Measurements from ENCODE around the gene RAB26.
"Not testable (repeated sequence)": the region's sequence is repeated elsewhere in the genome, so short reads cannot be mapped to it uniquely, and the experiment has no call there.

The RAB26 gene

DNA sequence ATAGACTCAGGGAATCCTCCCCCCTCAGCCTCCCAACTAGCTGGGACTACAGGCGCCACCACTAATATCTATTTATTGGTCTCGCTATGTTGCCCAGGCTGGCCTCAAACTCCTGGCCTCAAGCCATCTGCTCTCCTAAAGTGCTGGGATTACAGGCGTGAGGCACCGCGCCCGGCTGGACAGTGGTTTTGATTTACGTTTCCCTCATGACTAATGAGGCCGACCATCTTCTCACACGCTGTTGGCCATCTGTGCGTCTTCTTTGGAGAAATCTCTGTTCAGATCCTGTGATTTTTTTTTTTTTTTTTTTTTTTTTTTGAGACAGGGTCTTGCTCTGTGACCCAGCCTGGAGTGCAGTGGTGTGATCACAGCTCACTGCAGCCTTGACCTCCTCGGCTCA lies 19.2 kb upstream of the RAB26 start:
- not testable (repeated sequence) for H3K4me1 ChIP-seq (ENCODE audit: control insufficient read depth, insufficient read depth, low read length); H3K9me3 ChIP-seq (ENCODE audit: control insufficient read depth, insufficient read depth, low read length); H3K9ac ChIP-seq (ENCODE audit: low read depth, low read length); H3K36me3 ChIP-seq (ENCODE audit: control insufficient read depth, insufficient read depth, low read length); H3K27me3 ChIP-seq (ENCODE audit: control insufficient read depth, insufficient read depth, low read length); H3K4me3 ChIP-seq (ENCODE audit: low read depth, low read length)

DNA sequence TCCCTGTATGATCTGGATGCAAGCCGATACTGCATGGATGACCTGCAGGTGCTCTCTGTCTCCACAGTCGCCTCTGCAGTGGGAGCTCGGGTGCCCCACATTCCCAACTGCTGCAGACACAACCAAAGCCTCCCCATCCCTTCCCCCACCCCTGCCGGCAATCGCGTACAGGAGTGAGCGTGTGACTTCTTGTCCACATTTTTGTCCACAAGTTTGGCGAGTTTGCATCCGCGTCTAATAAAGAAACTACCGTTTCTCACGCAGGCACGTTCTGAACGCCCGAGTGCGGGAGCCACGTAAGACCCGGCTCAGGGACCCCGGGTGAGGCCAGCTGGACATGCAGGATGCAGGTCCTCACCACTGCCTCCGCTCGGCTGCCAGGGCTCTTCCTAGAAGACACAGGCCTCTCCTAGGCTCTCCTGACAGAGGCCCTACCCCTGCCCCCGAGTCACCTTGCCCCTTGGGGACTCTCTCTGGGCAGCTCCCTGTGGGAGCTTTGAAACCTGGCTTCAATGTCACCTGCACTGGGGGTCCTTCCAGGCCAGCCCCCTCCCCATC lies 18.5 kb upstream of the RAB26 start:
- H3K9ac ChIP-seq (ENCODE audit: low read depth, low read length); H3K4me3 ChIP-seq (ENCODE audit: low read depth, low read length); H3K27me3 ChIP-seq (ENCODE audit: control insufficient read depth, insufficient read depth, low read length); H3K4me1 ChIP-seq (ENCODE audit: control insufficient read depth, insufficient read depth, low read length); H3K36me3 ChIP-seq (ENCODE audit: control insufficient read depth, insufficient read depth, low read length); H3K9me3 ChIP-seq (ENCODE audit: control insufficient read depth, insufficient read depth, low read length): not testable (repeated sequence)

- H3K9ac ChIP-seq (ENCODE audit: low read depth, low read length); H3K4me3 ChIP-seq (ENCODE audit: low read depth, low read length); H3K4me1 ChIP-seq (ENCODE audit: control insufficient read depth, insufficient read depth, low read length); H3K27me3 ChIP-seq (ENCODE audit: control insufficient read depth, insufficient read depth, low read length); H3K36me3 ChIP-seq (ENCODE audit: control insufficient read depth, insufficient read depth, low read length); H3K9me3 ChIP-seq (ENCODE audit: control insufficient read depth, insufficient read depth, low read length): not testable (repeated sequence)
Measured at GRCh38 chr16:2133797-2134196, 14.6 kb upstream of the RAB26 start.

DNA sequence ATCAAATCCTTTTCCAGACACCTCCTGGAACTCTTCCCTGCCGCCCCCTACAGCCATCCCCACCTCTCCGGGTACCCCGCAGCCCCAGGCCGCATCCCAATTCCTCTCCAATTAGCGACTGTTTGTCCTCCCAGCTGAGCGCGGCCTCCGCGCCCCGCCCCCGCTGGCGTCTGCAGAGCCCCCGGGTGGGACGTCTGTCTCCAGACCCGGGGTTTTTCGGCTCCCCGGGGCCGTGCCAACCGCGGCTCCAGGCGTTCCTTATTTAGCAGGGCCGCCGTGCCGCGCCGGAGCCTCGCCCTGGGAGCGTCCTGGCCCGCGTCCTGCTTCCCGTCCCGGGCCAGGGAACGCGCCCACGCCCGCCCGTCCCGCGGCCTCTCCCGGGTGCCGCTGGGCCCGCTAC lies 13.4 kb upstream of the RAB26 start:
- H3K9ac ChIP-seq (ENCODE audit: low read depth, low read length); H3K27me3 ChIP-seq (ENCODE audit: control insufficient read depth, insufficient read depth, low read length); H3K36me3 ChIP-seq (ENCODE audit: control insufficient read depth, insufficient read depth, low read length); H3K4me1 ChIP-seq (ENCODE audit: control insufficient read depth, insufficient read depth, low read length); H3K9me3 ChIP-seq (ENCODE audit: control insufficient read depth, insufficient read depth, low read length): not testable (repeated sequence)
- H3K4me3 ChIP-seq (ENCODE audit: low read depth, low read length): peak overlapping the region; percentile 32

DNA sequence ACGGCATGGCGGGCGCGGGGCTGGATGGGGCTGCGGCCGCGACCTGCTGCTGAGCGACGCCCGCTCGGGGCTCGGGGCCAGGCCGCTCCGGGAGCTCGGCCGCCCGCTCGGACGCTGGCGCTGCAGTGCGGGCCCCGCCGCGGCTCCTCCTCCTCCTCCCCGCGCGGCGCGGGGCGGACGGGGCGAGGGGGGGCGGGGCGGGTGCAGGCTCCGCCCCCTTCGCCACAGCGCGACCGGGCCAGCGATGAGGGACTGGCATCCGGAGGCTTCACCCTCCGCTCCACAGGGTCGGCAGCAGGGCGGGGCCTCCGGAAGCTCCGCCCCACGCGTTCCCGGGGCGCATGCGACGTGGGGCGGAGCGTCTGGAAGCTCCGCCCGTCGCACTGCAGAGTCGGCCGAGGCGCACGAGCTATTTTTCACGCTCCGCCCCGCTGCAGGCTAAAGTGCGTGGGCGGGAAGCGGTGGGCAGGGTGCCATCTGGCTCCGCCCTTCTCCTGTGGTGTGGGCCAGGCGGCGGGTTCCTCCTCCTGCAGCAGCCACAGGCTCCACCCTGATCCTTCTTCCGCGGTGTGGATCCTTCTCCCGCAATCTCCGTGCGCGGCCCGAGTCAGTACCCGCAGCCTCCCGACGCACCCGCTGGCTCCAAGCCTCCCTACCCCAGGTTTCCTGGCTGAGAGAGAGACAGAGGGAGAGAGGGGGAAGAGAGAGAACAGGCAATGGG lies 12.5 kb upstream of the RAB26 start, which contains the start of gene PKD1:
PKD1 (minus strand) TSS at position 129 of the 721 bp plus-strand sequence. CDS start 209 bp downstream, outside the sequence.
- H3K4me3 ChIP-seq (ENCODE audit: low read depth, low read length): peak within 1 kb of the TSS; percentile 55
- not testable (repeated sequence) for H3K4me1 ChIP-seq (ENCODE audit: control insufficient read depth, insufficient read depth, low read length); H3K9ac ChIP-seq (ENCODE audit: low read depth, low read length); H3K27me3 ChIP-seq (ENCODE audit: control insufficient read depth, insufficient read depth, low read length); H3K9me3 ChIP-seq (ENCODE audit: control insufficient read depth, insufficient read depth, low read length); H3K36me3 ChIP-seq (ENCODE audit: control insufficient read depth, insufficient read depth, low read length)

GRCh38 chr16:2142942-2143877 lies 5.2 kb upstream of the RAB26 start:
- no peaks in the 10 kb centered on the region for H3K9me3 ChIP-seq (ENCODE audit: control insufficient read depth, insufficient read depth, low read length)
- H3K9ac ChIP-seq (ENCODE audit: low read depth, low read length): no peak overlapping the region
- no peak overlapping the region for H3K4me3 ChIP-seq (ENCODE audit: low read depth, low read length)
- no peaks in the 10 kb centered on the region for H3K4me1 ChIP-seq (ENCODE audit: control insufficient read depth, insufficient read depth, low read length)
- H3K36me3 ChIP-seq (ENCODE audit: control insufficient read depth, insufficient read depth, low read length): no peaks in the 10 kb centered on the region
- no peaks in the 10 kb centered on the region for H3K27me3 ChIP-seq (ENCODE audit: control insufficient read depth, insufficient read depth, low read length)

DNA sequence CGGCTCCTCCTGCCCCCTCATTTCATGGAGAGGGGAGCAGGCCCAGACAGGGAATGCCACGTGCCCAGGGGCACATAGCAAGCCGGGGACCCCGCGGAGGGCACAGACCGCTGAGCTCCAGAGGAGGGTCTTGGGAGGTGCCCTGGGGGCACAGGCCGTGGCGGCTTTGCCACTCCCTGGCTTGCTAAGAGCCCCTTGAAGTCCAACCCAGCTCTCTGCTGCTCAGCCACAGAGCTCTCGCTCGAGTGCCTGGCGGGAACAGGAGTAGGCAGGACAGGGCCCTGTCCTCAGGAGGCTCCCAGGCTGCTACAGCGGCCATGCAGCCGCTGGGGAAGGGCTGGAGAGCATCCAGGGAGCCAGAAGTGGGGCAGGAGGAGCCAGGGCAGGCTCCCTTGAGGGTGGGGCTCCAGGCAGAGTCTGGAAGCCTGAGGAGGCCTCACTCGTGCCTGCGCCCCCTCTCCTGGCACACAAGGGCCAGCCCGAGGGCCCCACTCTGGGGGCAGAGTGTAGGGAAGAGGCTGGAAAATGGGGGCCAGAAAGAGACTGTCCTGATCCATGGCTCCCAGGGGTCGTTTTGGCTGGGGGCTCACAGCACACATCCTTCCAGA lies 4.4 kb upstream of the RAB26 start:
- H3K9ac ChIP-seq (ENCODE audit: low read depth, low read length): no peak overlapping the region
- H3K27me3 ChIP-seq (ENCODE audit: control insufficient read depth, insufficient read depth, low read length): no peaks in the 10 kb centered on the region

DNA sequence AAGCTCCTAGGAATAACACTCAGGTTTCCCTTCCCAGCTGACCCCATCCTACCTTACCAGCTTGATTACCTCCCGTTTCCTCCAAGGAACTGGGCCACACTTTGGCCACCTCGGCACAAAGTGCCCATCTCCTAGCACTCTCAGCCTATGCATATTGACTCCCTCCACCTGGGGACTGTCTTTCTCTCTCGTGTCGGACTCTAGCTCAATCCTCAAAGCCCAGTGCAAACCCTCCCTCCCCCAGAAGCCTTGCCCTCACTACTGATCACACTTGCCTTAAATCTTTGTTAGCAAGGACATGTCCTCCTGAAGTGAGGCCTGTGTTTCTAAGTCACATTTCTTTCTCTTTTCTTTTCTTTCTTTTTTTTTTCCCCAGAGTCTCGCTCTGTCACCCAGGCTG lies 2.6 kb upstream of the RAB26 start:
- no peak overlapping the region for H3K9ac ChIP-seq (ENCODE audit: low read depth, low read length)
- no peaks in the 10 kb centered on the region for H3K36me3 ChIP-seq (ENCODE audit: control insufficient read depth, insufficient read depth, low read length)
- H3K27me3 ChIP-seq (ENCODE audit: control insufficient read depth, insufficient read depth, low read length): no peaks in the 10 kb centered on the region
- H3K4me3 ChIP-seq (ENCODE audit: low read depth, low read length): no peak overlapping the region
- no peaks in the 10 kb centered on the region for H3K9me3 ChIP-seq (ENCODE audit: control insufficient read depth, insufficient read depth, low read length)
- H3K4me1 ChIP-seq (ENCODE audit: control insufficient read depth, insufficient read depth, low read length): peaks cover 3% of the 10 kb centered on the region

More for the DNA sequence above, 4.4 kb upstream of the RAB26 start:
- Histone ChIP-seq H3K9me3 (ENCODE audit: control insufficient read depth, insufficient read depth, low read length) (no peaks in the 10 kb centered on the region), H3K36me3 (ENCODE audit: control insufficient read depth, insufficient read depth, low read length) (no peaks in the 10 kb centered on the region), H3K4me1 (ENCODE audit: control insufficient read depth, insufficient read depth, low read length) (no peaks in the 10 kb centered on the region), H3K4me3 (ENCODE audit: low read depth, low read length) (no peak overlapping the region)

GRCh38 chr16:2147378-2147777 lies 1.0 kb upstream of the RAB26 start:
- no peaks in the 10 kb centered on the region for H3K9me3 ChIP-seq (ENCODE audit: control insufficient read depth, insufficient read depth, low read length)
- H3K27me3 ChIP-seq (ENCODE audit: control insufficient read depth, insufficient read depth, low read length): no peaks in the 10 kb centered on the region
- H3K9ac ChIP-seq (ENCODE audit: low read depth, low read length): no peak overlapping the region
- H3K4me3 ChIP-seq (ENCODE audit: low read depth, low read length): no peak overlapping the region
- peaks cover 7% of the 10 kb centered on the region for H3K4me1 ChIP-seq (ENCODE audit: control insufficient read depth, insufficient read depth, low read length)
- H3K36me3 ChIP-seq (ENCODE audit: control insufficient read depth, insufficient read depth, low read length): peaks cover 4% of the 10 kb centered on the region

DNA sequence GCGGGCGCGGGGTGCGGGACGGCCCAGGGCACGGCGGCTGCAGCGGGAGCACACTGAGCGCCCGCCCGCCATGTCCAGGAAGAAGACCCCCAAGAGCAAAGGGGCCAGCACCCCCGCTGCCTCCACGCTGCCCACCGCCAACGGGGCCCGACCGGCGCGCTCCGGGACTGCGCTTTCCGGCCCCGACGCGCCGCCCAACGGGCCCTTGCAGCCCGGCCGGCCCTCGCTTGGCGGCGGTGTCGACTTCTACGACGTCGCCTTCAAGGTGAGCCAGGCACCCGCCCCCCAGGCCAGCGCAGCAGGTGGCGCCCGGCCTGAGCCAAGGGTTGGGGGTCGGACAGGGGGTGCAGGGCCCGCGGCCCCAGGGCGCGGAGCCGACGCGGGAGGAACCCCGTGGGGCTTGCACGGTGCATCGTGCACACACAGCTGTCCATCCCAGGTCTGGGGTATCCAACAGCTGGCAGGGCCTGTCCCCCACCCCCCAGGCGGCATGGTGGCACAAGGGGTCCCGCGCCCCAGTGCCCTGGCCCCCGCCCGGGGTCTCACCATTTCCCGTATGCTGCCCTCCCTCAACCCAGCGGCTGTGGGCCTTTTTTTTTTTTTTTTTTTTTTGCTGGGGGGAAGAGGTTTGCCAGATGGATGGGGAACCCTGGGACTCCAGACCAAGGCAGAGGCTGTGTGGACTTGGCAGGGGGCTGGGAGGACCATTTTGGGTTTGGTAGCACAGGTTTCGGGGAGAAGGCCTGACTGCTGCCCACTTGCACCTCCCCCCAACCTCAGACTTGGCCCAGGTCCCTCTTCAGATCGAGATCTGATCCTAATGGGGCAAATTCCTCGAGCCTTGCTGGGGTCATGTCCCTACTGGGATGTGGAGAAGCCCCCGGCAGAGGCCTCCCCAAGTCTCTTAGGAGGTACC lies 547 bp downstream of the RAB26 start:
- Histone ChIP-seq H3K9ac (ENCODE audit: low read depth, low read length) (peak overlapping the region; percentile 12), H3K36me3 (ENCODE audit: control insufficient read depth, insufficient read depth, low read length) (peaks cover 20% of the 10 kb centered on the region), H3K9me3 (ENCODE audit: control insufficient read depth, insufficient read depth, low read length) (no peaks in the 10 kb centered on the region), H3K27me3 (ENCODE audit: control insufficient read depth, insufficient read depth, low read length) (no peaks in the 10 kb centered on the region), H3K4me1 (ENCODE audit: control insufficient read depth, insufficient read depth, low read length) (peaks cover 7% of the 10 kb centered on the region), H3K4me3 (ENCODE audit: low read depth, low read length) (peak overlapping the region; percentile 54)
